ENCODE results near the gene SUSD1. TPM values are rescaled to one million over a fixed set of nuclear protein-coding genes. Genes with fewer than 3 reads are reported as not detected.
"Not testable (repeated sequence)": the region's sequence is repeated elsewhere in the genome, so short reads cannot be mapped to it uniquely, and the experiment has no call there.

Gene SUSD1
- total RNA-seq, 1 donor from 2014 or later = 41.1 TPM

- Mint-ChIP-seq H3K4me3 (ENCODE audit: low read depth) (no peak overlapping the region), H3K27ac (no peak overlapping the region), H3K4me1 (ENCODE audit: low read depth) (no peaks in the 10 kb centered on the region), H3K36me3 (ENCODE audit: insufficient read depth) (peaks cover 31% of the 10 kb centered on the region), H3K9me3 (ENCODE audit: low read depth) (peaks cover 19% of the 10 kb centered on the region), H3K27me3 (no peaks in the 10 kb centered on the region)
- DNase-seq (ENCODE audit: low spot score, unreplicated experiment) = no peak
- TF ChIP-seq CTCF (IDR thresholded peaks at IDR 0.05; ENCODE audit: unreplicated experiment) = no peak
Measured at GRCh38 chr9:112203536-112203935, 28.4 kb upstream of the SUSD1 start.

- Mint-ChIP-seq H3K27me3 (no peaks in the 10 kb centered on the region), H3K9me3 (ENCODE audit: low read depth) (peaks cover 8% of the 10 kb centered on the region), H3K36me3 (ENCODE audit: insufficient read depth) (peaks cover 13% of the 10 kb centered on the region), H3K27ac (peak overlapping the region; percentile 37), H3K4me3 (ENCODE audit: low read depth) (no peak overlapping the region), H3K4me1 (ENCODE audit: low read depth) (no peaks in the 10 kb centered on the region)
- no peak for DNase-seq (ENCODE audit: low spot score, unreplicated experiment)
- TF ChIP-seq CTCF (IDR thresholded peaks at IDR 0.05; ENCODE audit: unreplicated experiment) = no peak
Measured at GRCh38 chr9:112200711-112201110, 25.6 kb upstream of the SUSD1 start.

GRCh38 chr9:112198646-112199045, 23.5 kb upstream of the SUSD1 start:
- no peak for TF ChIP-seq CTCF (IDR thresholded peaks at IDR 0.05; ENCODE audit: unreplicated experiment)
- H3K4me1 Mint-ChIP-seq (ENCODE audit: low read depth) = no peaks in the 10 kb centered on the region
- H3K27me3 Mint-ChIP-seq = no peaks in the 10 kb centered on the region
- H3K4me3 Mint-ChIP-seq (ENCODE audit: low read depth) = no peak overlapping the region
- no peak for DNase-seq (ENCODE audit: low spot score, unreplicated experiment)
- H3K9me3 Mint-ChIP-seq (ENCODE audit: low read depth) = peaks cover 2% of the 10 kb centered on the region
- H3K36me3 Mint-ChIP-seq (ENCODE audit: insufficient read depth) = peaks cover 4% of the 10 kb centered on the region
- H3K27ac Mint-ChIP-seq = no peak overlapping the region

GRCh38 chr9:112194969-112195431, 19.9 kb upstream of the SUSD1 start:
- H3K9me3 Mint-ChIP-seq (ENCODE audit: low read depth) = peaks cover 5% of the 10 kb centered on the region
- no peak overlapping the region for H3K4me3 Mint-ChIP-seq (ENCODE audit: low read depth)
- no peak for DNase-seq (ENCODE audit: low spot score, unreplicated experiment)
- no peaks in the 10 kb centered on the region for H3K4me1 Mint-ChIP-seq (ENCODE audit: low read depth)
- H3K36me3 Mint-ChIP-seq (ENCODE audit: insufficient read depth) = peaks cover 3% of the 10 kb centered on the region
- no peaks in the 10 kb centered on the region for H3K27me3 Mint-ChIP-seq
- TF ChIP-seq CTCF (IDR thresholded peaks at IDR 0.05; ENCODE audit: unreplicated experiment) = no peak
- no peak overlapping the region for H3K27ac Mint-ChIP-seq

- Mint-ChIP-seq H3K4me1 (ENCODE audit: low read depth) (no peaks in the 10 kb centered on the region), H3K27me3 (no peaks in the 10 kb centered on the region), H3K4me3 (ENCODE audit: low read depth) (no peak overlapping the region), H3K9me3 (ENCODE audit: low read depth) (peaks cover 5% of the 10 kb centered on the region), H3K36me3 (ENCODE audit: insufficient read depth) (peaks cover 3% of the 10 kb centered on the region), H3K27ac (no peak overlapping the region)
- no peak for TF ChIP-seq CTCF (IDR thresholded peaks at IDR 0.05; ENCODE audit: unreplicated experiment)
- no peak for DNase-seq (ENCODE audit: low spot score, unreplicated experiment)
Measured at GRCh38 chr9:112193572-112194288, 18.6 kb upstream of the SUSD1 start.

- H3K4me1 Mint-ChIP-seq (ENCODE audit: low read depth); H3K27ac Mint-ChIP-seq; DNase-seq (ENCODE audit: low spot score, unreplicated experiment); H3K27me3 Mint-ChIP-seq; H3K36me3 Mint-ChIP-seq (ENCODE audit: insufficient read depth); H3K4me3 Mint-ChIP-seq (ENCODE audit: low read depth); H3K9me3 Mint-ChIP-seq (ENCODE audit: low read depth): not testable (repeated sequence)
Measured at GRCh38 chr9:112190320-112190719, 15.2 kb upstream of the SUSD1 start.

Measured in progenitor cell of endocrine pancreas (in vitro differentiated cells).